GM12864 (cell line): ENCODE measurements around the gene AOAH.

Source experiments
- DNase-seq: peaks from one replicate; pipeline ENCODE4 v3.0.0-alpha.2; 2011; ENCODE audit warnings: low read depth
- H3K4me3 ChIP-seq: 2 replicates; pipeline ENCODE4 v1.5.1; 2011; ENCODE audit warnings: mild to moderate bottlenecking, low read depth, low read length, control low read depth
- CTCF ChIP-seq: IDR thresholded peaks from 2 replicates; pipeline ENCODE4 v1.5.1; 2011; ENCODE audit warnings: low read depth, mild to moderate bottlenecking, moderate library complexity, low read length, control low read depth, inconsistent platforms; ENCODE audit errors: missing control alignments

Gene AOAH

DNA sequence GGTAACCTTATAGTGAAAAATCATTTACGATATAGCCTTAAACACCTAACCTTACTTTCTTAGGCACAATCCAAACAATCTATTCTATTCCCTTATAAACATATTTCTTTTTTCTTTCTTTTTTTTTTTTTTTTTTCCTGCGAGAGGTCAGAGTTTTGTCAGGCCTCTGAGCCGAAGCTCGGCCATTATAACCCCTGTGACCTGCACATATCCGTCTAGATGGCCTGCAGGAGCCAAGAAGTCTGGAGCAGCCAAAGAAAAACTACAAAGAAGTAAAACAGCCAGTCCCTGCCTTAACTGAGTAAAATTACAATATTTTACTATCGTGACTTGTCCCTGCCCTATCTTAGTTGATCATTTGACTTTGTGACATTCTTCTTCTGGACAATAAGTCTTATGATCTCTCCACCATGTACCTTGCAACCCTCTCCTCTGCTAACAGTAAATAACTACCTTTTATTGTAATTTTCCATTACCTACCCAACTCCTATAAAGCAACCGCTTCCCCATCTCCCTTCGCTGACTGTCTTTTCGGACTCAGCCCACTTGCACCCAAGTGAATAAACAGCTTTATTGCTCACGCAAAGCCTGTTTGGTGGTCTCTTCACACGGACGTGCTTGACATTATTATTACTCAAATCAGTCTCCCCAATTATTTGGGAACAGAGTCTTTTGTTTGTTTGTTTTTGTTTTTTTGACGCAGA lies 64.5 kb downstream of the AOAH start:
- TF ChIP-seq CTCF: no peak
- no peak for DNase-seq

DNA sequence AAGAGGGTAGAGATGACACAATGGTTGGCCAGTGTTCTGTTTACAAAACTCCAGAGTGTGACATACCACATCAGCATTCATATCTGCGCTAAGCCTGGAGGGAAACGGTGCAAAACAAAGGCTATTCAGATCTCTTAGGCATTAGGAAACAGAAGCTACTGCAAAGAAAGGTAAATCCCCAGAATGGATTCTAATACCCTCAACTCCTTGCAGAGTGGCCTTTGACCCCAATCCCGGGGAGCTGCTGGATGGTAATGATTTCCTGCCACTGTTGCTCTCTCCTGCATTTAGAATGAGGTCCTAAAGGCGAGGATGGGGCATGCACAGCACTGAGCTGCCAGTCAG lies 65.2 kb downstream of the AOAH start:
- DNase-seq: no peak
- no peak for TF ChIP-seq CTCF
- no peak overlapping the region for H3K4me3 ChIP-seq

More for the DNA sequence above, 64.5 kb downstream of the AOAH start:
- no peak overlapping the region for H3K4me3 ChIP-seq

DNA sequence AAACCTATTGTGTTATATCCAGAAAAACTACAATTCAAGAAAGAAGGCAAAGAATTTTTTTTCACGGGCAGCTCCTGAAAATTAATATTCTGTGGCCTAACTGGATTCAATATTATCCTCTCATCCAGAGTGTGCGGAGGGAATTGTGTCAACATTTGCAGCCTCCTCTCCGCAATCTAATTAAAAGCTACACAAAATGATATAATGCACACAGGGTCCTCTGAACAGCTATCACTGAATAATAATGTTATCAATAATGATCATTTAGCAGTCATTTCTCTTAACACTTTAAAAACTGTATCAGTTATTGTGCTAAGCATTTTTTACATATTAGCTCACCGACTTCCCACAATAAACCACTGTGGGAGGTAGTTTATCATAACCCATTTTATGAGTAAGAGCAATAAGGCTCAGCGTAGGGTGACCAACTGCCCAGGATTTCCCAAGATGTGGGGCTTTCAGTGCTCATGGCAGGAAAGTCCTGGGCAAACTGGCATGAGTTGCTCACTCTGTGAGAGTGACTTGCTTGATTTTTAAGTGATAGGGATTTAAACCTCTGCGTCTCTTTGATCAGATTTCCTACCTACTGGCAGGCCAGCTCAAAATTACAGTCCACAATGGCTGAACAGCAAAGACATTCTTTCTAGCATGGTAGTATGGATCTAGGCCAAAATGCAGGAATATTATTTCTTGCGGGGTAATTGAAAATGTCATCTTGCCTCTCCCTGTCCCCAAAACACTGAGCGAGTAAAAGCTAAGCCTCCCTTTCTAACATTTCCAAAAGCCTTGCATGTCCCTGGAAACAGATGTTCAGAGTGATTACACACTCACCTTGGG lies 65.7 kb downstream of the AOAH start:
- TF ChIP-seq CTCF: no peak
- DNase-seq: no peak
- no peak overlapping the region for H3K4me3 ChIP-seq

DNA sequence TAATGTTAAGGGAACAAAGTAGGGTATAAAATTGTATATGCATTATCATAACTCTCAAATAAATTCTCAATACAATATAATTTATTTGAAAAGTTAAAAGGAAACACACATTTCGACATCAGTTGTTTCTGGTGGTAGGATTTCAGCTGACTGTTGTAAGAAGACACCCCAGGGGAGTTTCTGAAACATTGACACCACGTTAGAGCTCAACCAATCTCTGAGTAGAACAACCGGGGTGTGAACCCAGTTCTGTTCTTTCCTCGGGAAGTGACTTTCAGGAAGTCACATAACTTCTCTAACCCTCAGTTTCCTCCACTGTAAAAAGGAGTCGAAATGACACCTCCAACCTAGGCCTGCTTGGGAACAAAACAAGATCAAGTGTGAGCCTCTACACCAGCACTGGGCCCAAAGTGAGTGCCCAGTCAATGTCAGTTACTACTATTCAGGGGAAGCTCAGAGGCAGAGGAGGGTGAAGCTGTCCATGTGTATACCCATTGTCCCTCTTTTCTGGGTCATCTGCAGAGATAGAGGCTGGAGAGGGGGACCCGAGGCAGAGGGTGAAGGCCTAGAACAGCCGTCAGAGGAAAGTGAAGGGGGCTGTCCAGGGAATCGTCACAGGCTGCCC lies 67.1 kb downstream of the AOAH start:
- H3K4me3 ChIP-seq: no peak overlapping the region
- no peak for TF ChIP-seq CTCF
- no peak for DNase-seq

- no peak for TF ChIP-seq CTCF
- DNase-seq: no peak
- no peak overlapping the region for H3K4me3 ChIP-seq
Measured at GRCh38 chr7:36654436-36654835, 69.9 kb downstream of the AOAH start.

GRCh38 chr7:36653663-36654355 lies 70.5 kb downstream of the AOAH start:
- DNase-seq: no peak
- TF ChIP-seq CTCF: no peak
- no peak overlapping the region for H3K4me3 ChIP-seq
